Tongue (tissue), 2 donors: ENCODE measurements around the gene PTCH1. TPM values are rescaled to one million over a fixed set of nuclear protein-coding genes. Genes with fewer than 3 reads are reported as not detected.

Experiments
- DNase-seq: peaks from one replicate; pipeline ENCODE4 v3.0.0-alpha.2; 2015
- total RNA-seq: library from RNA; depleted of rRNA; stranded (reverse); fragments of >200 nt; gene quantifications from one replicate; pipeline ENCODE4 v1.2.3, GENCODE V29; 2014

PTCH1 gene
- total RNA-seq, result 19.7 TPM

DNA sequence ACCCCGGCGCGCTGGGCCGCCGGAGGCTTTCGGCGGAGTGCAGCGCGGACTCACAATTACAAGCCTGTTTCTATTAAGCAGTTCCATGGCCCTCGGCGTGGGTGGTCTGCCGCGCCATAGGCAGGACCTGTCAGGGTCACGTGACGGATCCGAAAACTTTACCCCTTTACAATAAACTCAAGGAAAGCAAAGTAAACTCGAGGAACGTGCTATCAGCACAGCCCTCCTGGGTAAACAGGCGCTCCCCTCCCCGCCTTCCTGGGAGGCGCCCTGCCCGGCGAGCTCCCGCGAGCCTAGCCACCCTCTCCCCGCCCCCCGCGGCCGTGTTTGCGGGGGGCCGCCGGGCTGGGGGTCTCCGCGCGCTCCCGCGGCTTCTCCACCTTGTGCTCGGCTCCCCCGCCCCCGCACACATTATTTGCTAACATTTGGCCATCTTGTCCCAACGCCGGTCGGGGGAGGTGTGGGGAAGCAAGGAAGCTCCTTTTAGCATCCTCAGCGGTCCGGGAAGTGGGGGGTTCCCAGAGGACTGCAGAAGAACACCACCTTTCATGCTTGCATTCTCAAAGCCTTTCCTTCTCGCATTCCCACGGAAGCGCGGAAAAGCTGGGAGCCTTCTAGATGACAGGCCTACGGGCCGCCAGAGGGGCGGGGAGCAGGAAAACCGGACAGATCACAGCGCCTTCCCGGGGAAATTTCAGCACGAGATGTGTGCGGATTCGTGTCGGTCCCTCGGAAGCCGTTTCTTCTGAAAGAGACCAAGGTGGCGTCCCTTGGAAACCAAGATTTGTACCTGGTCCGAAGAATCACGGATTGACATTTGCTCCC lies at the start of gene PTCH1:
PTCH1 (minus strand) TSS at position 238 of the 825 bp plus-strand sequence.
- DNase-seq, result peak; percentile 86

DNA sequence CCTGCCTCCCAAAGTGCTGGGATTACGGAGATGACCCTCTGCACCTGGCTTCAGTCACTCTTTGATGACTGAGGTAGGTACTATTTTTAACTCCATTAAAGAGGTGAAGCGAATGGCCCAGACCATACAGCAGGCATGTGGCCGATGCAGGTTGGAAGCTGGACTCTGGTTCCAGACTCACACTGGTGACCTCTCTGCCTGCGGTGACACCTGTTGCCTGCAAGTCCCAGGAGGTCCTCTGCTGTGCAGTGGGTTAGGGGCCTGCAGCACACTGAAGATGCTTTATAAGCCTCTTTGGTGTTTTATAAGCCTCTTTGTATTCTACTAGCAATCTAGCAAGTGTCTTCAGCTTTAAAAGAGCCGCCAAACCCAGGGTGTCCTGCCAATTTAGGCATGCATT lies 49.2 kb upstream of the PTCH1 start:
- DNase-seq, result no peak

DNA sequence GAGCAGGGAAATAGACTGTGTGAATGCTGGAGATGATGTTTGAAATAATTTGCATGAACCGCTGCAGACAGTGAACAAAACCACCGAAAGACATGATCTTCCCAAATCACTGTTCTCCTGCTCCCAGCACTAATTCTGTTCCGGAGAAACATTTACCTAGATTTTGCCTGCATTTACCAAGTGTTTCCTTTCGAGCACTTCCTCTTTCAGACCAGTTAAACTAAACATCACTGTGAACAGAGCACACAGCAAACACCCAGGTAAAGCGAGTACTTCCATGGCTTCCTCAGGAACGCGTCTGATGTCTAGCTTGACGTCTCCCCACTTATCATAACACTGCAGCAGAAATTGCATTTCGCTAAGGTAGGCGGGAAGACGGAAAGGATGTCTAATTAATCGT lies 45.1 kb upstream of the PTCH1 start:
- DNase-seq, result no peak

DNA sequence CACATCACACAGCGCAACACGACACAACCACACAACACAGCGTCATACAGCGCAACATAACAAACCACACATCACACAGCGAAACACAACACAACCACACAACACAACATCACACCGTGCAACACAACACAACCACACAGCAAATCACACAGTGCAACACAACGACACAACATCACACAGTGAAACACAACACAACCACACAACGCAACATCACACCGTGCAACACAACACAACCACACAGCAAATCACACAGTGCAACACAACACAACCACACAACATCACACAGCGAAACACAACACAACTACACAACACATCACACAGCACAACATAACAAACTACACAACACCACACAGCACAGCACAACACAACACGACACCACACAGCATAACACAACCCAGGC lies 40.4 kb upstream of the PTCH1 start:
- no peak for DNase-seq

DNA sequence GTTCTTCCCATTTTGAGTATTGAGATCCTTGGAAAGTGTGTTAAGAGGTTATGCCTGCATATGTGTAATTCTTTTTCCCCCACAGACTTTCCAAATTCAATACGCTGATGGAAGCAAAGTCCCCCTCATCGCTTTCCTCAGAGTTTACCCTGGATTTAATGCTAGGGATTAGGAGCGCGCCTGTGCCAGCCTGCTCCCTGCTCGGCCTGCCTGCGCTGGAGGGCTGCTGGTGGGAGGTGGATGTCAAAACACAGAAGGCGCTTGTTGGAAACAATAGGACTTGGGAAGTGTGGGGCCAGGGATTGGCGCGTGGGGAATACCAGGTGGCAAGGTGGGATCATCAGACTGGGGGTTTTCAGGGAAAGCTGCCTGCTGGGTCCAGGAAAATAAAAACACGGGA lies 39.8 kb upstream of the PTCH1 start:
- DNase-seq, result peak; percentile 47

DNA sequence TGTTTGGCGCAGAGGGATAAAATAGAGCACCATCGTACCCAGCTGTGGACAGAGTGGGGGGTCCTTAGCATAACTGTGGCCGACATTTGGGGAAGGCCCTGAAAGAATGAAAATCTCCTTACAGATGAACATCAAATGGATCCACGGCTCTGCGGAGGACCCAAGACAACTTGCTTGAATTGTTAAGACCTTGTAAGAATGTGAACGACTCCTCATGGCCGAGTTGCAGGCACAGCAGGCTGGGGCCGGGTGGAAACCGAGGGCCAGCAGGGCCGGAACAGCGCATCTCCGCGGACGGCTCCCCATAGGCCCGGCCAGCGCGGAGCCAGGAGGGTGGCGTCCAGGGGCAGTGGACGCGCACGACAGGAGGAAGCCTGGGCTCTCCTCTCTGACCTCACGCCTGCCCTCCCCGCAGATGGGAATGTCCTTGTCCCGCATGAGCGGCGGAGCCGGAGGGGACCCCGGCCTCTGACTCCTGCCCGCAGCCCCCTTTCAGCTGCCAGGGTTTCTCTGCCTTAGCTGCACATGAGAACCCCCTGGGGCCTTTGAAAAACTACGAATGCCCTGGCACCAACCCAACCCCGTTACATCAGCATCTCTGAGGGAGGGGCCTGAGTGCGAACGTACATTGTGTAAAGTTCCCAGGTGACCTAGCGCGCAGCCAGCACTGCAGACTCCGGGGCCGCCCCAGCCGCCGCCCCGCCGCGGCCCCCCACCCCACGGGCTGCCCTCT lies 36.2 kb upstream of the PTCH1 start:
- peak; percentile 81 for DNase-seq

DNA sequence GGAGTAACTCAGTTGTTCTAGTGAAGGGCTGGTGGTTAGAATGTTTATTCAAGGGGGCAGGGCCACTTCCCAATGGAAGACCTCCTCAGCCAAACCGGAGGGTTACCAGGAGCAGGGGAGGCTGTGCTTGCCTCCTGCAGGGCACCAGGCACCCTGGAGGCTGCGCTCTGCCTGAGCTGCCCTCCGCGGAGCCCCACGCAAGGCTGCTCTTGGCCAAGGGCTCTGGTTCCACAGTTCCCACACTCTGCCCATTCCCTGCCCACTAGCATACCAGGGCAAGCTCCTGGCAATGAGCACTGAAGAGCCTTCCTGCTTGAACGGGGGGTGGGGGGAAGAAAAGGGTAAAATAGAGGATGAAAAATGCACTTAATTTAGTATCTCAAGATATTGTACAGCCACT lies 35.5 kb upstream of the PTCH1 start:
- DNase-seq, result no peak

DNA sequence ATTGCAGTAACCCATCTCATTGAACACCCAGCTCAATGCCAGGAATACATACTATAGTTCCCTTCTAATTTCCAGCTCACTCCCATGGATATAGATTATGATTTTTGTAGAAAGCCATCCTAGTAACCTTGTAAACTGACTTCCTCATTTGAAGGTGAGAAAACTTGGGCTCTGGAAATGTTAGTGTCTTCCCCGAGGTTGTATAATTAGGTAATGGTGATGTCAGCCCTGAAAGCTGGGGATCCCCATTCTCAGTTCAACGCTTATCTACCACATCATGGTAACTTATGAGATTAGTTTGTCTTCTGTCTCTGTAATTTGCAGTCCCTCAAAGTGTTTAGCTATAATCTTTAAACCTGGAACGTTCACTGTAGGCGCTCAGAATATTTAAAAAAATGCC lies 34.6 kb upstream of the PTCH1 start:
- DNase-seq, result no peak

DNA sequence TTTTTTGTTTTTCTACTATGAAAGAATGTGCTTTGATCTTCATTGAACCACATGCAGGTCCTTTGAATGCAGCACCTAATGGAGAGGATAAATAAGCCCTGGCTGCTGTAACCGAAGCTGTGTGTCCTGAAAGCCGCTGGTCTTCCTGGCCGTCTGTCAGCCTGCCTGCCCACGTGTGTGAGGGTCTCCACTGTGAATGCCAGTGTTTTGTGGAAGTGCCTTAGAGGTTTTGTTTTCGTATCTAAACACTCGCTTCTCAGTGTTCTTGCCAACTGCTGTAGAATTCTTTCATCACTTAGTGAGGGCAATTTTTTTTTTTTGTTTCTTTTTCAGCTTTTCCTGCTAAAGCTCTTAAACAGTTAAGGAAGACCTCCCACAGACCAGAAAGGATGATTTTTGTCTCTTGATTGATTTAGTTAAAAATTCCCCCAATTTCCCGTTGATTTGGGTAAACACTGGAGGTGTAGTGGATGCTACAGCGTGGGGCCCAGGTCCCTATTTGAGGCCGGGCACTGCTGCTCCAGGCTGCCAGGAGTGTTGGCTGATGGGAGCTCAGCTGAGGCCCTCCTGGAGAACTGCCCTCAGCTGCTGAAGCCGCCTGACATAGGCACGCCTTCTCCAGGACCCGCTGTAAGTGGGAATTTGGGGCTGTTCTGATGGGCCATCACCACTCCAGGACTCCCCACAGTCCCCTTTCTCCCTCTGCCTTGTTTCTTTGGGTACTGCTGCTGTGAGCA lies 29.2 kb upstream of the PTCH1 start:
- DNase-seq, result peak; percentile 47

DNA sequence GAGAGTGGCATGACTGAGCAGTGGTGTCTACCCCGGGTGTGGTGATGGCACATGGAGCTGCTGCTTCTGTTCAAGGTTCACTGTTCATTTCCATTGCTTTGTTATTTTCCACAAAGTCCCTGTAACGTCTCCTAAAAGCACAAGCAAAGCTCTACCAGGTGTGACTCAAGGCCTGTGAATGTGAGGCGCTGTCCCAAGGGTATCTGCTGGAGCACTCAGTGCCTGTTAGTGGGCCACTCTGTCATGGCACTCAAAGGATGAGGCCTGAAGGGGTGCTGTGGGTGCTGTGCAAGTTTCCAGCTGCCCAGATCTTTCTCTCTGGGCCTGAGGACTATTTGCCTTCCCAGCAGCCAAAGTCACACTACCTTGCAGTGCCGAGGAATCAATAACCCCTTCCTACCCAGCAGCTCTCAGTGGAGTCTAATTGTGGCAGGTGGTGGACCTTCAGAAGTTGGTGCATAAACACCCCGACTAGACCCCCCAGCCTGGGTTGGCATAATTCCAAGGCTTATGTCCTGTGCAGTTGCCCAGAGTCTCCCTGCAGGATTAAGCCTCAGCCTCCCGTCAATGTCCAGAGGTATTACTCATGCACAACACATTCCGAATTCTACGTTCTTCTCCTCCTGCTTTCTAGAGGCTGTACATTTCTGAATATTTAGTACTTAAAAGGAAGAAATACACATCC lies 17.4 kb upstream of the PTCH1 start:
- DNase-seq, result no peak

DNA sequence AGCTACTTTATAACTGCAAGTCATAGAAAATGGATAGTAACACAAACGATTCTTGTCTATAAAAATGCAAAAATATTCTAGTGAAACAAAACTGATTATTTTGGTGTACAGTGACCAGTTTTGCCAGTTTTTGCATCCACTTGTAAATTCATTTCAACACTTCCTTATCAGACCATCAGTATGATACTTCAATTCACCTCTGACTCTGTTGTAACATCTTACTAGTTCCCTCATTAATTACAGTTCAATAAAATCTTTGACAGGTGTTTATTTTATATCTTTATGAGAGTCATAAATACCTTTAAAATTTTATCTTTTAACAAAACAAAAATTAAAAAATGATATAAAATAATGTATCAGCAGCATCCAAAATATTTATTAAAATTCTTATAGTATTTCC lies 13.1 kb upstream of the PTCH1 start:
- DNase-seq, result no peak

DNA sequence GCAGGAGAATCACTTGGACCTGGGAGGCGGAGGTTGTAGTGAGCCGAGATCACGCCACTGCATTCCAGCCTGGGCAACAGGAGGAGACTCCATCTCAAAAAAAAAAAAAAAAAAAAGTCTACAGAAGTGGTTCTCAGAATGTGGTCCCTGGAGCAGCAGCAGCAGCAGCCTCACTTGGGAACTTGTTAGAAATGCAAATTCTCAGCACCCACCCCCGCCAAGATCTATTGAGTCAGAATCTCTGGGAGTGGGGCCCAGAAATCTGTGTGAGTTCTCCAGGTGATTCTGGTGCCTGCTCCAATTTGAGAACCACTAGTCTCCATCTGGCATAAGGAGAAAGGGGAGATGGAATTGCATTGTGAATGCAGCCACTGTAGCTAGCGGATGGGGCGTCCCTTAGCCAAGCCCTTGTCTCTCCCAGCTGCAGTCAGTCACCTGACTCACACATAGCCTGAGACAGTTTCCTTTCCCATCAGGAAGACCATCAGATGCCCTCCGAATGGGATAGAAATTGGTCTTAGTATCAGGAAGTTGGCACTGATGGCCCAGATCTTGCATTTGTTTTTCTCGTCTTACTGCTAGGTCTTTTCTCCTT lies 12.2 kb upstream of the PTCH1 start:
- DNase-seq, result no peak

DNA sequence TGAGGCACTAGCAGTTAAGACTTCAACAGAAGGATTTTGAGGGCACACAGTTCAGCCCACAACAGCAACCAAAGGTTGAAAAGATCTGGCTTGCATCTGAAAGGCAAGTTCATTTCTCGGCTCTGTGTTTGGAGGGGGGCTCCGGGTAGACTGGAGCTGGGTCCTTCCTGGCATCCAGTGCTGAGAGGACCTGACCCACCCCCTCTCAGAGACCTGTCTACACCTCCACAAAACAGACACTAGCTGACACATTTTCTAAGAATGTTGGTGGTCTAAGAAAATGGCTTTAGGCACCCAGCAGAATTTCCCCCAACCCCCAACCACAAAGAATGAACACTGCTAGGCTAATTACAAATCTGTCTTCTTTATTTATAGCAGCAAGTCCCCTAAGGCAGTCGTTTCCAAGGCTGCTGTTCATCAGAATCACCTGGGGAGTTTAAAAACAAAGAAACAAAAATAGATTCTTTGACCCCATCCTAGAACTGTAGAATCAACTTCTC lies 6.2 kb upstream of the PTCH1 start:
- DNase-seq, result no peak

DNA sequence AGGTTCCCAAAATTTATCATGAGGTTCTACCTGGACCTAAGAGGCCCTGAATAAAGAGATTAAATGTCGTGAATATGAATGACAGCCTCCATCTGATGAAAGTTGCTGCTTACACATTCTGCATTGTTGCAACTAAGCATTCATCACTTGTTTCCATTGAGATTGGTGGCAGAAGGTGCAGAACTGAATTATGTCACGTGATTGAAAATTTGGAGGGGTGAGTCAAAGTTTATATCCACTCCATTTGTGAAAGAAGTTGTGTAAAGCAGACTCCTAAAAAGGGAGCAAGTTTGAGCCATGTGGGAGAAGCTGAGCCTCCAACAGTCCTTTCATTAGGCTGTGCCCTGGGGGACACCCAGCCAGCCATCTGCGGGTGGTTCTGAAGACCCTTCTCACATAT lies 4.9 kb upstream of the PTCH1 start:
- no peak for DNase-seq

DNA sequence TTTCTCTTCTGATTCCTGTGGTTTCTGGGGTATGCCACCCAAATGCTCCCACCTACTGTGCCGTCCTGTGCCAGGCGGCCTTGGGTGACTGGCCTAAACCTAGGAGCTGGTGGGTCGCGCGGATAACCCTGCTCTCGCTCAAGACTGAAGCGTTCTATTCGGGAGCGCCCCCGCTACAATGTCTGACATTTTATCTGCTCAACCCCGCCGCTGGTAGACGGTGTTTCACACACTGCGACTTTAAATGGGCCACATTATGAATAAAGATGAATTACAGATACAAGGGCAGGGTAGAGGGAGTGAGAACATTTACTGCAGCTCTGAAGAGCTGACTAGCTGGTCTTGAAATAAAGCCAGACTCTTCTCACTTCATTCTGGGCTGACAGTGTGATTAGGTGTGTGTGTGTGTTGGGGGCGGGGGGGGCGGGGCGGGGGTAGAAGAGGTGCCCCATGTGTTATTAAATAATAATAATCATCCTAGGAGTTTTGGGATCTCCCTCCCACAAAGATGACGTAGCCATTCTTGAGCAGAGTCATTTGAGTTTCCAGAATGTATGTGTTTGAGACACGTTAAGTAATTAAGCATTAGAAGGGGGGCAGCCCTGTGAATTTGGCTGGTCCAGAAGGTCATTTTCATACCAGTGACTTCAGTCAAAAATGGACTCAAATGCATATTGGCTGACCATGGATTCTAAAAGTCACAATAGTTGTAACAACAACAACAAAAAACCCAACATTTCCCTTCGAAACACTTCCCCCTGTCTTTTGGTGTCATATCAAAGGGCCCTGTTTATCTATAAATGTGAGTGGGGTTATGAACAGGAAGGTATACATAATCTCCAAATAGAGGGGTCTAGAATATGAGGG lies 1.0 kb upstream of the PTCH1 start:
- DNase-seq, result no peak

DNA sequence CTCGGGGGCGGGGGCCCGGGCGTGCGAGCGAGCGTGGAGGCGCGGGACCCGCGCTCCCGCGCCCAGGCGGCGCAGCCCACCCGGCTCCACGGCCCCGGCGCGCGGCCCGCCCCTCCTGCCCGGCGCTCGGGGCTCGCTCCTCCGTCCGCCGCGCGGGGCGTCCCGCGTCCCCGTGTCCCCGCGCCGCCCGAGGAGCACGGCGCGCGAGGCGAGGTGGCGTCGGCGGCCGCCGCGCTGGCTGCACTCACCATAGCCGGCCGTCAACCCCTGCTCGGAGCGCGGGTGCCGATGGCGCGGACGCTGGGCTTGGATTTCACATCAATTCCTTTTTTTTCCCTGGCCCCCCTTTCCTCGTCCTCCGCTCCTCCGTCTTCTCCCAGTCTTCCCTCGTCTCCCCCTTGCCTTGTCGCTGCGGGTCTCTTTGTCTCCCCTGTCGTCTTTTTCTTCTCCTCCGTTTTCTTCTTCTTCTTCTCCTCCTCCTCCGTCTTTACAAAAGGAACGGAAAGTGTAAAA lies 494 bp downstream of the PTCH1 start:
- no peak for DNase-seq

DNA sequence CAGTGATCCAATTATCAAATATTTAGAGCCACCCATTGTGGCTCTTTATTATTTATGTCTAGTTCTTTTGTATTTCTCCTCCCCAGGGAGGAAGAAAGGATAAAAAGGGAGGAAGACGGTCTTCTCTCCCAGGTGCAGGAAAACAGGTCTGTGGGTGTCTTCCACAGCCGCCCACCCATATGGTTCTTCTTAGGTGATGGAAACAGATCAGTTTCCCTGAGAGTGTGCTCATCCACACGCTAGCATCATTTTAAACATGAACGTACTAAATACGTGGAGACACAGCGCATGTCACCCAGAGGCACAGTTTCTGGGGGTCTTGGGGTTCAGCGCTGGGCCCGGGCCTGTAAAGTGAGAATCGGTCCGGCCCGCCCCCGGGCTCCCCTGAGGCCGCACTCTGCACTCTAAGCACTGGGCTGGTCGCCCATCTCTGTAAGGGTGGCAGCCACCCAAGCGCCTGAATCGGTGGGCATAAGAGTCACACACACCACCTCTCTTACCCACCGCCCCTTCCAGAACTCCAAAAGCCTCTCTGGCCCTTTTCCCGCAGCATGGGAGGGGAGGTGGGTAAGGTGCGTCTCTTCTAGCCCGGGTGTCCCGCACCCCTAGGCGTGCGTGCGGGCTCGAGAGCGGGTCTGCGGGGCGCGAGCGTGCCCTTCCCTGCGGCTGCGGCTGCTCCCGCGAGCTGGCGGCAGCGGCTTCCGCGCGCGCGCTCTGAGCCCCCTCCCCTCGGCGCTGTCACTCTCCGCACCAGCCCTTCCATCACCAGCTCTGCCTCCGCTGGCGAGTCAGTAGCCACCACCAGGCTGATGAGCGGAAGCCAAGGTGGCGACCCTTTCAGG lies 1.3 kb downstream of the PTCH1 start:
- peak; percentile 57 for DNase-seq

DNA sequence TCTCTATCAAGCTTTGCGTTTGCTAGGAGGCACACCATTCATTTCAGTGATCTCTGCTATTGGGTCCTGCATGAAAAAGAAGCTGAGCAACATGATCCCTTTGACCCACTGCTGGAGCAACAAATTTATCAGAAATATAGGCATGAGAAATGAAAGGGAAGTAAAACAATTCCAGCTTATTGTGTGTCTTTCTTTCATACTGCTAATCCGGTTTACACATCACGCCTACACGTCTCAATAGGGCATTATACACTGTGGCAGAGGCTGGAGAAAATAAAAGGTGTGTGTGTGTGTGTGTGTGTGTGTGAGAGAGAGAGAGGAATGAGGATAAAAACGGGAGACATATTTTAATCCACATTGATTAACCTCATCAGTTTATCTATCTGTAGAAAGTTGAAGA lies 2.4 kb downstream of the PTCH1 start:
- no peak for DNase-seq

DNA sequence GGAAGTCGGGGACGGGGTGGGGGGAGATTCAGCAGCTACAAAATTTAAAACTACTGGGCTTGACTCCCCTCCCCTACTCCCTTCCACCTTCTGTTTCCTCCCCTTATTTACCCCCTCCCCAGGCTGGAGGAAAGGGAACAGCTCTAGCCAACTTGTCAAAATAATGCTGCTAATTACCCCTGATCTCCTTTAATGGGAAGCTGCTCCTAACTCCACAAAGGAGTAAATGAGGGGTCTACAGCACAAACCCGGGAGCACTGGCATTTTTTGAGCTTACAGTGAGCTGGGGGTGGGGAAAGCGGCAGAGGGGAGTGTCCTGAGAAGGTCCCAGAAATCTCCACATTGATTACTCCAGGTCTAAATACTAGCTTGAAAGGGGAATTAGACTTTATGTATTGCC lies 3.1 kb downstream of the PTCH1 start:
- DNase-seq, result no peak

DNA sequence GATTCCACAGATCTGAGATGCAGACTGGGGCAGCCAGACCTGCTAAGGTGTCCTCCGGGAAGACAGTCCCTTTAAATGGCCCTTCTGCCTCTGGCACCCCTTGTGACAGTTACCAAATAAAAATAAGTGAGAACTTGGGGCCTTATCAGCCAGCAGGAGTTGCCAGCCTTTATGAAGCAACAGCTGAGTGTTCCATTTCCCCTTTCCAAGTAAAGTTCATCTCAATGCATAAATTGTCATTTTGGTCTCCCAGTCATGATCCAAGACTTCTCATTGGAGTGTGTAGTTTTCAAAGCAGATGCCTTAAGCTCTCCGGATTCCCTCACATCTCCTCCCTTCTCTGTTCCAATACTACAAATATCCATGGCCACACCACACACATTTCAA lies 4.1 kb downstream of the PTCH1 start:
- DNase-seq, result peak; percentile 49
